SW480 (cell line): Measurements from ENCODE around the gene HERPUD1.
"Not testable (repeated sequence)": the region's sequence is repeated elsewhere in the genome, so short reads cannot be mapped to it uniquely, and the experiment has no call there.

Experiments
- DNase-seq: peaks from one replicate; pipeline ENCODE4 v3.0.0-alpha.2; 2016; ENCODE audit warnings: low spot score

The HERPUD1 gene

GRCh38 chr16:56980792-56981724, 49.1 kb downstream of the HERPUD1 start:
- no peak for DNase-seq

GRCh38 chr16:56981729-56982271, 49.9 kb downstream of the HERPUD1 start:
- no peak for DNase-seq

- no peak for DNase-seq
These were observed 50.8 kb downstream of the HERPUD1 start for GRCh38 chr16:56982695-56983094.

GRCh38 chr16:56983211-56983751, 51.3 kb downstream of the HERPUD1 start:
- peak; percentile 14 for DNase-seq

GRCh38 chr16:56984639-56985038, 52.7 kb downstream of the HERPUD1 start:
- DNase-seq: peak; percentile 64

- DNase-seq: peak; percentile 50
These were observed 53.5 kb downstream of the HERPUD1 start for GRCh38 chr16:56985288-56985961.

GRCh38 chr16:56985962-56986360, 54.0 kb downstream of the HERPUD1 start:
- no peak for DNase-seq

- DNase-seq: no peak
These were observed 54.4 kb downstream of the HERPUD1 start for GRCh38 chr16:56986361-56986760.

- not testable (repeated sequence) for DNase-seq
These were observed 55.0 kb downstream of the HERPUD1 start for GRCh38 chr16:56986908-56987307.

GRCh38 chr16:56987692-56988091, 55.8 kb downstream of the HERPUD1 start:
- DNase-seq: no peak

GRCh38 chr16:56988161-56988947, 56.4 kb downstream of the HERPUD1 start:
- no peak for DNase-seq

- peak; percentile 75 for DNase-seq
These were observed 57.3 kb downstream of the HERPUD1 start, which contains the start of gene NLRC5 for GRCh38 chr16:56988948-56989945. TSS of gene NLRC5 (plus strand) at chr16:56989557. CDS start at chr16:57020713, 31,156 bp downstream.

- no peak for DNase-seq
These were observed 58.0 kb downstream of the HERPUD1 start for GRCh38 chr16:56989988-56990387.

- no peak for DNase-seq
These were observed 58.7 kb downstream of the HERPUD1 start for GRCh38 chr16:56990407-56991286.

GRCh38 chr16:56992431-56992830, 60.5 kb downstream of the HERPUD1 start:
- DNase-seq: not testable (repeated sequence)

GRCh38 chr16:56993204-56993603, 61.3 kb downstream of the HERPUD1 start:
- no peak for DNase-seq

GRCh38 chr16:56994311-56994710, 62.4 kb downstream of the HERPUD1 start:
- DNase-seq: no peak
